Measurements from ENCODE around the gene CCSER1. TPM values are rescaled to one million over a fixed set of nuclear protein-coding genes. Genes with fewer than 3 reads are reported as not detected.

Gene CCSER1
- total RNA-seq, 1 donor = 7.9 TPM

- Histone ChIP-seq H3K4me1 (ENCODE audit: insufficient read depth, low read length) (no peaks in the 10 kb centered on the region), H3K9me3 (ENCODE audit: low read depth, low read length) (no peaks in the 10 kb centered on the region), H3K27me3 (ENCODE audit: insufficient read depth, low read length) (no peaks in the 10 kb centered on the region), H3K4me3 (ENCODE audit: low read length) (no peak overlapping the region)
These were observed 588.0 kb downstream of the CCSER1 start for GRCh38 chr4:90715242-90715641.

GRCh38 chr4:90718931-90719330, 591.7 kb downstream of the CCSER1 start:
- Histone ChIP-seq H3K27me3 (ENCODE audit: insufficient read depth, low read length) (no peaks in the 10 kb centered on the region), H3K4me3 (ENCODE audit: low read length) (no peak overlapping the region), H3K4me1 (ENCODE audit: insufficient read depth, low read length) (no peaks in the 10 kb centered on the region), H3K9me3 (ENCODE audit: low read depth, low read length) (no peaks in the 10 kb centered on the region)

GRCh38 chr4:90727938-90728337, 600.7 kb downstream of the CCSER1 start:
- H3K4me3 ChIP-seq (ENCODE audit: low read length) = no peak overlapping the region
- no peaks in the 10 kb centered on the region for H3K4me1 ChIP-seq (ENCODE audit: insufficient read depth, low read length)
- no peaks in the 10 kb centered on the region for H3K27me3 ChIP-seq (ENCODE audit: insufficient read depth, low read length)
- H3K9me3 ChIP-seq (ENCODE audit: low read depth, low read length) = no peaks in the 10 kb centered on the region

- Histone ChIP-seq H3K9me3 (ENCODE audit: low read depth, low read length) (peaks cover 5% of the 10 kb centered on the region), H3K4me3 (ENCODE audit: low read length) (no peak overlapping the region), H3K4me1 (ENCODE audit: insufficient read depth, low read length) (no peaks in the 10 kb centered on the region), H3K27me3 (ENCODE audit: insufficient read depth, low read length) (no peaks in the 10 kb centered on the region)
These were observed 603.6 kb downstream of the CCSER1 start for GRCh38 chr4:90730752-90731151.

GRCh38 chr4:90733211-90733610, 606.0 kb downstream of the CCSER1 start:
- Histone ChIP-seq H3K4me3 (ENCODE audit: low read length) (no peak overlapping the region), H3K9me3 (ENCODE audit: low read depth, low read length) (peaks cover 5% of the 10 kb centered on the region), H3K27me3 (ENCODE audit: insufficient read depth, low read length) (no peaks in the 10 kb centered on the region), H3K4me1 (ENCODE audit: insufficient read depth, low read length) (no peaks in the 10 kb centered on the region)

GRCh38 chr4:90745176-90745575, 618.0 kb downstream of the CCSER1 start:
- no peaks in the 10 kb centered on the region for H3K9me3 ChIP-seq (ENCODE audit: low read depth, low read length)
- H3K4me1 ChIP-seq (ENCODE audit: insufficient read depth, low read length) = no peaks in the 10 kb centered on the region
- H3K27me3 ChIP-seq (ENCODE audit: insufficient read depth, low read length) = no peaks in the 10 kb centered on the region
- no peak overlapping the region for H3K4me3 ChIP-seq (ENCODE audit: low read length)

- no peaks in the 10 kb centered on the region for H3K27me3 ChIP-seq (ENCODE audit: insufficient read depth, low read length)
- H3K4me1 ChIP-seq (ENCODE audit: insufficient read depth, low read length) = no peaks in the 10 kb centered on the region
- H3K4me3 ChIP-seq (ENCODE audit: low read length) = no peak overlapping the region
- no peaks in the 10 kb centered on the region for H3K9me3 ChIP-seq (ENCODE audit: low read depth, low read length)
These were observed 625.9 kb downstream of the CCSER1 start for GRCh38 chr4:90753068-90753467.

GRCh38 chr4:90757534-90758060, 630.4 kb downstream of the CCSER1 start:
- no peaks in the 10 kb centered on the region for H3K9me3 ChIP-seq (ENCODE audit: low read depth, low read length)
- no peaks in the 10 kb centered on the region for H3K4me1 ChIP-seq (ENCODE audit: insufficient read depth, low read length)
- no peaks in the 10 kb centered on the region for H3K27me3 ChIP-seq (ENCODE audit: insufficient read depth, low read length)
- no peak overlapping the region for H3K4me3 ChIP-seq (ENCODE audit: low read length)

- Histone ChIP-seq H3K4me3 (ENCODE audit: low read length) (no peak overlapping the region), H3K9me3 (ENCODE audit: low read depth, low read length) (no peaks in the 10 kb centered on the region), H3K27me3 (ENCODE audit: insufficient read depth, low read length) (no peaks in the 10 kb centered on the region), H3K4me1 (ENCODE audit: insufficient read depth, low read length) (no peaks in the 10 kb centered on the region)
These were observed 632.9 kb downstream of the CCSER1 start for GRCh38 chr4:90760059-90760458.

GRCh38 chr4:90766837-90767236, 639.6 kb downstream of the CCSER1 start:
- Histone ChIP-seq H3K9me3 (ENCODE audit: low read depth, low read length) (no peaks in the 10 kb centered on the region), H3K4me3 (ENCODE audit: low read length) (no peak overlapping the region), H3K27me3 (ENCODE audit: insufficient read depth, low read length) (no peaks in the 10 kb centered on the region), H3K4me1 (ENCODE audit: insufficient read depth, low read length) (no peaks in the 10 kb centered on the region)

GRCh38 chr4:90769251-90769650, 642.1 kb downstream of the CCSER1 start:
- Histone ChIP-seq H3K4me1 (ENCODE audit: insufficient read depth, low read length) (no peaks in the 10 kb centered on the region), H3K27me3 (ENCODE audit: insufficient read depth, low read length) (no peaks in the 10 kb centered on the region), H3K9me3 (ENCODE audit: low read depth, low read length) (no peaks in the 10 kb centered on the region), H3K4me3 (ENCODE audit: low read length) (no peak overlapping the region)

- no peaks in the 10 kb centered on the region for H3K4me1 ChIP-seq (ENCODE audit: insufficient read depth, low read length)
- H3K9me3 ChIP-seq (ENCODE audit: low read depth, low read length) = no peaks in the 10 kb centered on the region
- no peak overlapping the region for H3K4me3 ChIP-seq (ENCODE audit: low read length)
- no peaks in the 10 kb centered on the region for H3K27me3 ChIP-seq (ENCODE audit: insufficient read depth, low read length)
These were observed 653.0 kb downstream of the CCSER1 start for GRCh38 chr4:90780193-90780592.

- H3K9me3 ChIP-seq (ENCODE audit: low read depth, low read length) = no peaks in the 10 kb centered on the region
- no peaks in the 10 kb centered on the region for H3K27me3 ChIP-seq (ENCODE audit: insufficient read depth, low read length)
- H3K4me1 ChIP-seq (ENCODE audit: insufficient read depth, low read length) = no peaks in the 10 kb centered on the region
- H3K4me3 ChIP-seq (ENCODE audit: low read length) = no peak overlapping the region
These were observed 659.4 kb downstream of the CCSER1 start for GRCh38 chr4:90786602-90787001.

- peaks cover 10% of the 10 kb centered on the region for H3K9me3 ChIP-seq (ENCODE audit: low read depth, low read length)
- no peaks in the 10 kb centered on the region for H3K27me3 ChIP-seq (ENCODE audit: insufficient read depth, low read length)
- H3K4me3 ChIP-seq (ENCODE audit: low read length) = no peak overlapping the region
- H3K4me1 ChIP-seq (ENCODE audit: insufficient read depth, low read length) = no peaks in the 10 kb centered on the region
These were observed 665.5 kb downstream of the CCSER1 start for GRCh38 chr4:90792696-90793095.

- H3K4me1 ChIP-seq (ENCODE audit: insufficient read depth, low read length) = no peaks in the 10 kb centered on the region
- H3K9me3 ChIP-seq (ENCODE audit: low read depth, low read length) = peaks cover 10% of the 10 kb centered on the region
- H3K27me3 ChIP-seq (ENCODE audit: insufficient read depth, low read length) = no peaks in the 10 kb centered on the region
- no peak overlapping the region for H3K4me3 ChIP-seq (ENCODE audit: low read length)
These were observed 671.8 kb downstream of the CCSER1 start for GRCh38 chr4:90798948-90799347.

- no peaks in the 10 kb centered on the region for H3K4me1 ChIP-seq (ENCODE audit: insufficient read depth, low read length)
- peaks cover 10% of the 10 kb centered on the region for H3K9me3 ChIP-seq (ENCODE audit: low read depth, low read length)
- H3K4me3 ChIP-seq (ENCODE audit: low read length) = no peak overlapping the region
- H3K27me3 ChIP-seq (ENCODE audit: insufficient read depth, low read length) = no peaks in the 10 kb centered on the region
These were observed 672.7 kb downstream of the CCSER1 start for GRCh38 chr4:90799895-90800294.
